GM18951 (cell line): ENCODE measurements around the gene HMX3.

ENCODE experiments used
- POLR2A ChIP-seq: IDR thresholded peaks from 4 replicates; pipeline ENCODE4 v1.6.1; 2011; ENCODE audit warnings: mild to moderate bottlenecking; ENCODE audit not compliant: insufficient read length, insufficient read depth; ENCODE audit errors: extremely low read depth
- in situ Hi-C: fragments of 300-500 bp; cut with MboI; formaldehyde crosslinking; loops from one replicate; pipeline ENCODE4 v1.12.0; 2022; ENCODE audit warnings: low sequenced_read_pairs, mixed read lengths, inconsistent platforms; ENCODE audit not compliant: unreplicated experiment

HMX3 gene

DNA sequence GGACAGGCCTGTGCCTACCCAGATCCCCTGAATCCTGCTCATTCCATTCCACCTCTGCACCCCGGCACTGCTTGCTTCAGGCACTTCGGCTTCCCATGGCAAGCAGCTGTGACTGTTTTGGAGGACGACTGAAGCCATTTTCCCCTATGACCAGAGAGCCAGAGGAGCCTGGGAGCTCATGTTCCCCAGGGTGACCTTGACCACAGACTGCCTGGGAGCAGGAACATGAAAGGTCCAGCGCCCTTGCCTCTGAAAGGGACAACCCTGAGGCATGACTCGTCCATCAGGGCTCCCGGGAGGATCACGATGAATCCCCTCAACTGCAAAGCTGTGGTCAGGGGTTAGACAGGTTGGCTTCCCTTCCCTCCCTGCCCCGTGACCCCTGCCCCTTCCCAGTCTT is 16.7 kb upstream of the HMX3 start:
- in situ Hi-C loops = loop anchor here (25.0 kb wide), 1 partner anchor 843 kb away; no protein-coding TSS in a partner anchor
- TF ChIP-seq POLR2A = no peak

DNA sequence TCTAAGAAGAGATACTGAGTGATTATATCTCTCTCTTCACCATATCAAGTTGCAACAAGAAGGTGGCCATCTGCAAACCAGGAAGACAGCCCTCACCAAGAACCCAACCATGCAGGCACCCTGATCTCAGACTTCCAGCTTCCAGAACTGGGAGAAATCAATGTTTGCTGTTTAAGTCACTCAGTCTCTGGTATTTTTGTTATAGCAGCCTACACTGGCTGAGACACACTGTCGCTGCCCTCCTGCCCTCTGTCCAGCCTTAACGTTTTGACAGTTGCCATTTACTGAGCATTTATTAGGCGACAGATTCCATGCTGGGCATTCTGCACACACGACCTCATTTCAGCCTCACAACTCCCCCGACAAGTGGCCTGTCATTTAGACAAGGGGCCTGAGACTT is 9.5 kb upstream of the HMX3 start:
- in situ Hi-C loops = loop anchor here (5.0 kb wide), 1 partner anchor 436 kb away; no protein-coding TSS in a partner anchor
- TF ChIP-seq POLR2A = no peak

DNA sequence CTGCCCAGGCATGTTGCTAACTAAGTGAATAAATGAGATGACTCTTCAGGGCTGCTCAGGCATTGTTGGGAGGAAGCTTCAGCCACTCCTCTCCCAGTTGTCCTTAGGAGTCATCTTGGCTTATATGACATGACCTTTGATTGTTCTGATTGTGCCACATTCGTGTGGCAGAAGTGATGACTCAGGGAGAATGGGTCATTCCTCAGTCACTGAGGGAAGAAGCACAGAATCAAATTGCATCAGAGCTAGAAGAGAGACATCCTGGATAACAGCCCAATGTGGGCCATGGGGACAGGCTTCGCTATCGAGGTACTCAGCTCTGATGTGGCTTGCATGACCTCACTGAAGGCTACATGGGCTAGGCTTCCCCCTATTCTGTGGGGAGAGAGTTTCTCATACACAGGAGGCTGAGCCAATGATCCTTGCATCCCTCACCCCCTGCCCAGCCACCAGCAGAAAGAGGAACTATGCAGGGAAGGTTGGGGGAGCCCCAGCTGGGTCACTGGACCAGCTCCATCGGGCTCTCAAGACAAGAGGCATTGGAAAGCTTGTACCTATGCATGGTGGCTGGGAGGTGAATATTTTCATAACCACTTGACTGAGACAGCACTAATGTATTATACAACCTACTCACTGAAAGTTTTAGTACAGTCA is 6.0 kb upstream of the HMX3 start:
- in situ Hi-C loops = loop anchor here (5.0 kb wide), 1 partner anchor 433 kb away; no protein-coding TSS in a partner anchor
- TF ChIP-seq POLR2A = no peak

DNA sequence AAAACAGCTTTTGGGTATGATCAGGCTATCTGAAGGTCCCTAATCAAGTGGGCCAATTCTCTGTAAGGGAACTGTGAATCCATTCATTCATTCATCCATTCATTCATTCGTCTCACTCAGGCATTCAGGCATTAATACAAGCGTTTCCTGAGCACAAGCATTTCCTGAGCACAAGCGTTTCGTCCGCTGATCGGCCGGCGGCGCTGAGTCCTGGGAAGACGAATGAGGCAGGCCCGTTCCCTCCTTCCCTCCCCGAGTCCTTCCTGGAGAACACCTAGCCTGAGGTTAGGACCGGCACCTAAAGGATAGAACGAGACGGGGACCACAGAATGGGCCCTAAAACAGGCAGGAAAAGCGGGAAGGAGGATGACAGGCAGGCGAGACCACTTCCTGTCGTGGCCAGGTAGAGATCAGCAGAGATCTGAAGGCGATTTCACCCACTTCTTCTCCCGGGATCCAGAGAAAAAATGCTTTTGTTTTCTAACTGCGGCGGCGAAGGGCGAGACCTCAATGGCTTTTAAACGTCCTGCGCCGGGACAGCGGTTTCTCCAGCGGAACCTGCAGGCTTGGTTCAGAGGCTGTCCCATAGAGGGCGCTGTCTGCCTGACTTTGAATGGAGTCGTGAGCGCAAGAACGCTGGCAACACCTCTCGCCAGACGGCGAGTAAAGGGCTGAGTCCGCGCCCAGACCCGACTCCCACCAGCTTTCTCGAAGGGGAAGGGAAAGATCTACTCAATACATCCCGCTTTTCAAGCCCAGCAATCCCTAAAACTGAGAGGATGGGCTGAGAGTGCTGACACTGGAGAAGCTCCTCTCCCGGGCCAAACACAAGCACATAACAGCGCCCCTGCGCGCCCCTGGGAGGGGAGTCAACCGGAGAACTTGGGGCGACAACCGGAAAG is 2.9 kb upstream of the HMX3 start:
- in situ Hi-C loops = no loop called here
- no peak for TF ChIP-seq POLR2A

DNA sequence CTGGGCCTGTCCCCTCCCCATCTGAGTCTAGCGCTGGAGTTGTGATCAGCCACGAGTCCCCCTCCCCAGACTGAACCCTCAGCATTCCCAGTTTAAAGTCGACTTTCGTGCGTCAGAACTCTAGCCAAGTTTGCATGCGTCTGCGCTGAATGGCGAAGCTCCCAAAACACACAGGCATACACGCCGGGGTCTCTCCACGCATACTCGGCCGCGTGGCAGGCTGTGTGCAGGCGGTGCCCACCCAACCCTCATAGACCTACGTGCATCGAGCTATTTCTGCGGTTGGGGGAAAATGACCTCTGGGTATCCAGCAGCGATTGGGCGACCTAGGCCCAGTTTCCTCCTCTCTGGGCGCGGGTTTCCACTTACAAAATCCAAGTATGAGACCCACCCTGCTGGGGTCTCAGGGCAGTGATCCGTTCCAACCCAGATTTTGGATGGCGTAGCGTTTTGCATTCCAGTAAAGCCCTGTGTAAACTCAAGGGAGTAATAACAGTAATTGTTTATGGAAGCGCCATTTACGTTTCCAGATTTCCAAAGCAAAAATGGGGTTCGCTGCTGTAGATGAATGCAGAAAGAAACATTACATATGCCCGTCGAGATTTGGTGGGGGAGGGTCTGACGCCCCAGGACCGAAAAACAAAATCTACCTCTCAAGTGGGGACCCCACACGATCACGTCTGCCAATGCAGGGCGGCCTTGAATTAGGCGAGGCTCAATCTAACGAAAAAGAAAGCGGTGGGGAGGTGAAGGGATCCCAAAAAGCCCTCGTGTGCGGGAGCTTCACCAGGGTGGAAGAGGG is 2.0 kb upstream of the HMX3 start:
- no peak for TF ChIP-seq POLR2A
- in situ Hi-C loops = no loop called here

DNA sequence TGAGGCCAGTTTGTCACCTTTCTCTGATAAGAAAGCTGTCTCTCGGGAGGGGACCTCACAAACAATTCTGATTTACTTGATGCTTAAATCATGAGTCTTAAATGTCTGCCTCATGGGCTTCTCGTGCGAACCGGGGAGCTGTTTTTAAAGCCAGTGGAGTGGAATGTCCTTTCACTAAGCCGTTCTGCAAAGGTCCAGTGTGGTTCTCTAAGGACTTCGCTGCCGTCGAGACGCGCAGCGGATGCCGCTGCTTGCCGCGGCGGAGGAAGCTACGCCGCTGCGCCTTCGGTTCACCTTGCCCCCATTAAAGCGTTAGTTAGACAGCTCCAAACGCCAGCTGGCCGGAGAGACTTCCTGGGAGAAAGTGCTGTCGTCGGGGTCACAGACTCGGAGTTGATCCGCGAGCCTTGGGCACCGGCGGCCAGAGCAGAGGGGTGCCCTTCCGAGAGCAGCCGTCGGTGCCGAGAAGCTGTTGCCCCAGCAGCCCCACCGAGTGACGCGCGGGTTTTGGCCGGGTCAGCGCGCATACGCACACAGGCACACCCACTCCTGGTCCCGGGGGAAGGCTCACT is 1.3 kb upstream of the HMX3 start:
- in situ Hi-C loops = no loop called here
- TF ChIP-seq POLR2A = no peak

DNA sequence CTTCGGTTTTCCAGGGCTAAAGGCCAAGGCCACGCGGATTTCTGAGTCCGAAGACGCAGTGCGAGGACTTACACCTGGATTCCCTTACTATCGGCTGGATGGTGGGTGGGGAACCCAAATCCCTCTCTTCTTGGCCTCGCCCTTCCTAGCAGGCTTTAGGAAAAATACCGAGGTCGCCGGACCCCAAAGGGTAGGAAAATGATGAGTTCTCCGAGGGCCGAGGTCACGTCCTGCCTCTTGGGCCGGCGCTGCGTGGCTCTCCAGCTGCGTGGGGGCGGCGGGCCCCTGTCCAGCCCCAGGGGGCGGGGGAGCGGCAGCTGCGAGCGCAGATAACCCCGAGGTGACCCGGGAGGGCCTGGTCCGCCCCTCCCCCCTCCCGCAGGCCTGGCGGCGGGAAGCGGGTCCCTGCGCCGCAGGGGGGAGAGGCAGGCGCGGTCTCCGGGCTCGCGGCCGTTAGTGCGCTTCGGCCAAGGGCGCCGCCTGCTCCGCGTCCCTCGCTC is 805 bp upstream of the HMX3 start:
- no peak for TF ChIP-seq POLR2A
- in situ Hi-C loops = no loop called here

DNA sequence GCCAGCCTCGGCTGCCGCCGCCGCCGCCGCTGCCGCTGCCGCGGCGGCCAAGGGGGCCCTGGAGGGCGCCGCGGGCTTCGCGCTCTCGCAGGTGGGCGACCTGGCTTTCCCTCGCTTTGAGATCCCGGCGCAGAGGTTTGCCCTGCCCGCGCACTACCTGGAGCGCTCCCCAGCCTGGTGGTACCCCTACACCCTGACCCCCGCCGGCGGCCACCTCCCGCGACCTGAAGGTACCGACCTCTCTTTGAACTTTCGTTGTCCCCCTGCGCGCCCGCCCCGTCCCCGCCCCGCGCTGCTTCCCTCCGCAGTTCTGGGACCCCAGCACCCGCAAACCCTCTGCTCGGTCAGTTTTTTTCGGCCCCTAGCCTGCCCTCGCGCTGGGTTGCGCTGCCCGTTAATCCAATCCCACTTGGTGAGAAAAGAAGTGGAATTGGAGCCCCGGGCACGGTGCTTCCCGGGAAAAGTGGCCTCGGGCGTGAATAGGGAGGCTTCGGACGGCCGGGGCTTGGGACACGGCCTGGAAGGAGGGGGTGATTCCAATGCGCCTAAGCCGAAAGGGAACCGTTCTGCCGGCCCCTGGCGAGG is 543 bp downstream of the HMX3 start:
- in situ Hi-C loops = no loop called here
- TF ChIP-seq POLR2A = no peak

DNA sequence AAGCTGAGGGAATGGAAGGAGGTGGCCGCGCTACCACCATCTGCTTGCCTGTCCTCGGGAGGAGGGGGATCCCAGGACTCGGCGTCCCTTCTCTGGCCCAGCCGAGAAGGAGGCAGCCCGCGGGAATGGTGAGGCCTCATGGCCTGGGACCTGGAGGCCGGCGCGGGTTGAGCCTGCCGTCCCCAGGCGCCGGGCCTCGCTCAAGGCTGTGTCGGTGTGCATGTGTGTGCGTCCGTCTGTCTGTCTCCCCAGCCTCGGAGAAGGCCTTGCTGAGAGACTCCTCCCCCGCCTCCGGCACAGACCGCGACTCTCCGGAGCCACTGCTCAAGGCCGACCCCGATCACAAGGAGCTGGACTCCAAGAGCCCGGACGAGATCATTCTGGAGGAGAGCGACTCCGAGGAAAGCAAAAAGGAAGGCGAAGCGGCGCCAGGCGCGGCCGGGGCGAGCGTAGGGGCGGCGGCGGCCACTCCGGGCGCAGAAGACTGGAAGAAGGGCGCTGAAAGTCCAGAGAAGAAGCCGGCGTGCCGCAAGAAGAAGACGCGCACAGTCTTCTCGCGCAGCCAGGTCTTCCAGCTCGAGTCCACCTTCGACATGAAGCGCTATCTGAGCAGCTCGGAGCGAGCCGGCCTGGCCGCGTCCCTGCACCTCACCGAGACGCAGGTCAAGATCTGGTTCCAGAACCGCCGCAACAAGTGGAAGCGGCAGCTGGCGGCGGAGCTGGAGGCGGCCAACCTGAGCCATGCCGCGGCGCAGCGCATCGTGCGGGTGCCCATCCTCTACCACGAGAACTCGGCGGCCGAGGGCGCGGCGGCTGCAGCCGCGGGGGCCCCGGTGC is 1.3 kb downstream of the HMX3 start:
- in situ Hi-C loops = no loop called here
- no peak for TF ChIP-seq POLR2A

DNA sequence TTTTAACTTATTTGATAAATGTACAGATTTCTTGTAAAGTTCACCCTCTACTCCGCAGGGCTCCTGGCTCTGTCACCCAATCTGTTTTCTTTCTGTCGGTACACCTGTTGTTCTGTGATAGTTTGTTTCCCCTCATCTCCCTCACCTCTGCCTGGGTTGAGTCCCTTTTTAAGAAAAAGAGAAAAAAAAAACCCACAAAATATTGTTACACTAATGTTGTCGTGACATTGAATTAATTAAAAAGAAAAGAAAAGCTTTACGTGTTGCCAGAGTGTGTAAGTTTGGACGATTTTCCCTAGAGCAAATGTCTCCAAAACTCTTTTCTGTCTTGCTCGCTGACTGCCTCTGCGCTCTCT is 3.4 kb downstream of the HMX3 start:
- no peak for TF ChIP-seq POLR2A
- in situ Hi-C loops = no loop called here

DNA sequence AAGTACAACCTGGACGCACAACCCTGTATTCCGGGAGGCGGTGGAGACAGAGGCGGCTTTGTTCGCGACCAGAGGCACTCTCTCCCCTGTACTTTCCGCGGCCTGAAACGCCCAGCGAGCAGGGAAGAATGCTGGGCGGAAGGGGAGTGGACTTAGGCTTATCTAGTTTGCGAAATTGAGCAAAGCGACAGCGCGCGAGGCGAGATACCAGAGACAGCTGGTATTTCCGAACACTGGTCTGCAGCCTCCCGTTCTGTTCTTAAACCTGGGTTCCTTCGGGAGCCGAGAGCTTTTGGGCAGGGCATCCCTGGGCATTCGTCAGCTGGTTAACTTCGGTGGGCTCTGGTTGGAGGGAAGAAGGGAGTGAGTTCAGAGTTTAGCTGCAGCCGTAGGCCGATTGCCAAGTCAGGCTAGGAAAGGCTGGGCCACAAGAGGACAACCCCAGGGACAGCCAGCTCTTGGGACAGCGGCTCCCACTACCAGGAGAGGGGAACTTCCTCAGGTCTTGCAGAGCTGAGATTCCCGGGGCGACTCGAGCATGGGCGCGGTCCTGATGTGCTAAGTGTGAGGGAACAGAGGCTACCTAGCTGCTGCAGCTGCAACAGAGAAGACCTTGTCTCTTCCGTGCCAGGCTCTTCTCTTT is 3.9 kb downstream of the HMX3 start:
- TF ChIP-seq POLR2A = no peak
- in situ Hi-C loops = no loop called here
